ENCODE results near the gene TSC2.

DNA sequence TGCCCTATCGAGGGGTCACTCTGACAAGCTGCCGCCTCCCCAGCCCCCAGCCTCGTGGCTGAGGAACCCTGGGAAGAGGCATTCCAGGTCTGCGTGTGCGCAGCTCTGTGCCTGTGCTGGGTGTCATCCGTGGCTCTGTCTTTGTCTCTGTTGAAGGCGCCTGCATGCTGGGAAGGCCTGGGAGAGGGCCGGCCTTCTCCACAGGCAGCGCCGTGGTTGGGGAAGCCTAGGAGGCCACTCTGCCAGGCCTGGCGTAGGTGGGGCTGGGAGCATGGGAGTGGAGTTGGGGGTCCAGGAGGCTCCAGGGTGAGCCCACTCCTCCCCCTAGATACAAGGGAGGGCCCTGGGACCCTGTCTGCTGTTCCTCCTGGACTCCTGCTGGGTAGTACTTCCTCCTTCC, 17.7 kb upstream of the TSC2 start:
- TF ChIP-seq, protein P1, sequence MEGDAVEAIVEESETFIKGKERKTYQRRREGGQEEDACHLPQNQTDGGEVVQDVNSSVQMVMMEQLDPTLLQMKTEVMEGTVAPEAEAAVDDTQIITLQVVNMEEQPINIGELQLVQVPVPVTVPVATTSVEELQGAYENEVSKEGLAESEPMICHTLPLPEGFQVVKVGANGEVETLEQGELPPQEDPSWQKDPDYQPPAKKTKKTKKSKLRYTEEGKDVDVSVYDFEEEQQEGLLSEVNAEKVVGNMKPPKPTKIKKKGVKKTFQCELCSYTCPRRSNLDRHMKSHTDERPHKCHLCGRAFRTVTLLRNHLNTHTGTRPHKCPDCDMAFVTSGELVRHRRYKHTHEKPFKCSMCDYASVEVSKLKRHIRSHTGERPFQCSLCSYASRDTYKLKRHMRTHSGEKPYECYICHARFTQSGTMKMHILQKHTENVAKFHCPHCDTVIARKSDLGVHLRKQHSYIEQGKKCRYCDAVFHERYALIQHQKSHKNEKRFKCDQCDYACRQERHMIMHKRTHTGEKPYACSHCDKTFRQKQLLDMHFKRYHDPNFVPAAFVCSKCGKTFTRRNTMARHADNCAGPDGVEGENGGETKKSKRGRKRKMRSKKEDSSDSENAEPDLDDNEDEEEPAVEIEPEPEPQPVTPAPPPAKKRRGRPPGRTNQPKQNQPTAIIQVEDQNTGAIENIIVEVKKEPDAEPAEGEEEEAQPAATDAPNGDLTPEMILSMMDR (IDR thresholded peaks at IDR 0.05): no peak
- TF ChIP-seq POLR2AphosphoS5 (IDR thresholded peaks at IDR 0.05) (no peak), EP300 (IDR thresholded peaks at IDR 0.05) (no peak), POLR2A (IDR thresholded peaks at IDR 0.05) (no peak)
